Measurements from ENCODE around the gene NCAPH2.

DNA sequence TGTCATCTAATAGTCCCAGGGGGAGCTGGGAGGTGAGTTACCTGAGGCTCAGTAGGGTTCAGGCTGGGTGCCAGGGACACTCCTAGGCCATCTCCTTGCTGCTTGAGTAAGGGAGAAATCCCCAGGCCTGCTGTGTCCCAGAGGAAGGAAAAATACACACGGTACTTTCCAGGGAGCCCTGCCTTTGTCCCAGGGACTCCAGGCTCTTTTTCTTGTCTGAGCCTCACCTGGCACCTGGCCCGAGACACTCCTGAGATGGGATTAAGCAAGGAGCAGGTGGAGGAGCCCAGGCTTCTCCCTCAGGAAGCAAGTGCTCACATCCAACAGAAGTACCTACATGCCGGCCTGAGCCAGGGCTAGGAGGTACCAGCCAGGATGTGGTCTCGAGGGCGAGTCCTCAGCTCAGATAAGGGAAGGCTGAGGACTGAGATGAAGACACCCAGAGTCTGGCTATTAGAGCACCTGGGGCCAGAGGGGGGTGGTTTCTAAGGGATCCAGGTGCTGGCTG lies 36.8 kb downstream of the NCAPH2 start:
- TF ChIP-seq, protein P1, sequence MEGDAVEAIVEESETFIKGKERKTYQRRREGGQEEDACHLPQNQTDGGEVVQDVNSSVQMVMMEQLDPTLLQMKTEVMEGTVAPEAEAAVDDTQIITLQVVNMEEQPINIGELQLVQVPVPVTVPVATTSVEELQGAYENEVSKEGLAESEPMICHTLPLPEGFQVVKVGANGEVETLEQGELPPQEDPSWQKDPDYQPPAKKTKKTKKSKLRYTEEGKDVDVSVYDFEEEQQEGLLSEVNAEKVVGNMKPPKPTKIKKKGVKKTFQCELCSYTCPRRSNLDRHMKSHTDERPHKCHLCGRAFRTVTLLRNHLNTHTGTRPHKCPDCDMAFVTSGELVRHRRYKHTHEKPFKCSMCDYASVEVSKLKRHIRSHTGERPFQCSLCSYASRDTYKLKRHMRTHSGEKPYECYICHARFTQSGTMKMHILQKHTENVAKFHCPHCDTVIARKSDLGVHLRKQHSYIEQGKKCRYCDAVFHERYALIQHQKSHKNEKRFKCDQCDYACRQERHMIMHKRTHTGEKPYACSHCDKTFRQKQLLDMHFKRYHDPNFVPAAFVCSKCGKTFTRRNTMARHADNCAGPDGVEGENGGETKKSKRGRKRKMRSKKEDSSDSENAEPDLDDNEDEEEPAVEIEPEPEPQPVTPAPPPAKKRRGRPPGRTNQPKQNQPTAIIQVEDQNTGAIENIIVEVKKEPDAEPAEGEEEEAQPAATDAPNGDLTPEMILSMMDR (IDR thresholded peaks at IDR 0.05), result no peak
- TF ChIP-seq POLR2A (IDR thresholded peaks at IDR 0.05), result no peak
